SJCRH30 (cell line): ENCODE data around the gene YIPF7. TPM values are rescaled to one million over a fixed set of nuclear protein-coding genes. Genes with fewer than 3 reads are reported as not detected.

Source experiments
- DNase-seq, 2 experiments: peaks; one replicate each; pipeline ENCODE4 v3.0.0-alpha.2; 2015 to 2020
- H3K27ac ChIP-seq: fragments of 250-450 bp; sonication (Bioruptor Pico); 2 replicates; pipeline ENCODE4 v1.5.1; 2020; ENCODE audit warnings: mild to moderate bottlenecking, moderate library complexity
- H3K27me3 ChIP-seq: fragments of 250-450 bp; sonication (Bioruptor Pico); 2 replicates; pipeline ENCODE4 v1.5.1; 2020; ENCODE audit warnings: mild to moderate bottlenecking, moderate library complexity
- H3K36me3 ChIP-seq: fragments of 250-450 bp; sonication (Bioruptor Pico); 2 replicates; pipeline ENCODE4 v1.5.1; 2020; ENCODE audit warnings: mild to moderate bottlenecking, moderate library complexity
- H3K4me1 ChIP-seq: fragments of 250-450 bp; sonication (Bioruptor Pico); 2 replicates; pipeline ENCODE4 v1.5.1; 2020; ENCODE audit warnings: mild to moderate bottlenecking, moderate library complexity
- H3K4me3 ChIP-seq: fragments of 250-450 bp; sonication (Bioruptor Pico); 2 replicates; pipeline ENCODE4 v1.5.1; 2020; ENCODE audit warnings: mild to moderate bottlenecking, moderate library complexity
- H3K9me3 ChIP-seq: fragments of 250-450 bp; sonication (Bioruptor Pico); replicated peaks from 2 replicates; pipeline ENCODE4 v1.5.1; 2020; ENCODE audit warnings: mild to moderate bottlenecking, moderate library complexity
- total RNA-seq: library from RNA; depleted of rRNA; stranded (reverse); fragments of >200 nt; shearing (Covaris generic); gene quantifications from 2 replicates; pipeline ENCODE4 v1.2.3, GENCODE V29; 2014; rRNA removed

YIPF7 gene
- total RNA-seq, 1 experiment from 2014 or later, result not detected

DNA sequence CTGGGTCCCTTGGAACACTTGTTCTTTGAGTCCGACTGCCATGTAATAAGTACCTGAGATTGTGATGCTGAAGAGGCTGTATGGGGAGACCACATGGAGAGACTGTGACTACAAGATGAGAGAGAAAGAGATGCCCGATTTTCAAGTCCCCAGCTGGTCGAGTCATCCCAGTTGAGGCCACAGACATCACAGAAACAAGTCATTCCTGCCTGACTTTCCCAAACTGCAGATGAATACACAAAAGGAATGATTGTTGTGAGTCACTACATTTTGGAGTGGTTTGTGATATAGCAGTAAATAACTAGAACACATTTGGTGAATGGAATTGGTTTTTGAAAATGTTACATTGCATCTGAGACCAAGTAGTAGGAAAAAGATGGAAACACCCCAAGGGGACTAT, 9.0 kb upstream of the YIPF7 start:
- no peaks in the 10 kb centered on the region for H3K27me3 ChIP-seq
- no peak for DNase-seq
- no peaks in the 10 kb centered on the region for H3K4me1 ChIP-seq
- no peaks in the 10 kb centered on the region for H3K36me3 ChIP-seq
- no peaks in the 10 kb centered on the region for H3K9me3 ChIP-seq
- no peak overlapping the region for H3K4me3 ChIP-seq
- no peak overlapping the region for H3K27ac ChIP-seq

GRCh38 chr4:44652002-44652401, 577 bp upstream of the YIPF7 start:
- Histone ChIP-seq H3K36me3 (no peaks in the 10 kb centered on the region), H3K4me1 (no peaks in the 10 kb centered on the region), H3K27ac (no peak overlapping the region), H3K27me3 (0 out of 2 replicates have a peak, but pooled peaks cover 3% of the 10 kb centered on the region), H3K4me3 (no peak overlapping the region), H3K9me3 (no peaks in the 10 kb centered on the region)
- DNase-seq, result no peak

DNA sequence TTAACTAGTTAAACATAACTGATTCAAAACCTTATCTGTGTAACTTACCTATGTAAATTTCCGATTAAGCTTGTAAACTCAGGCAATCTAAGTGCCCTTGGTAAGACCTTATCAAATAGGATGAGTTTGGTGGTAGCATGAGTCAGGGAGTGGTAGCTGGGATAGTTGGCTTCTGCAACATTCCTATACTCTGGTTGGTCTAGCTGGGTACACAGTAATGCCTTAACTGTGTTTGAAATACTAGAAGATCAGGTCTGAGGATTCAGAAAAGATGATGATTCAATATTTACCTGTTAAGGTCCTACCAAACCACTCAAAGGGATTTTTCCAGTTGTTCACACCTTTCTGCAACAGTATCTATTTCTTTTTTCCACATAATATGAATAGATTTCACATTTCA, 5.3 kb downstream of the YIPF7 start:
- H3K9me3 ChIP-seq, result no peaks in the 10 kb centered on the region; the same call in 1 of the 2 replicates
- DNase-seq, result no peak
- H3K4me3 ChIP-seq, result no peak overlapping the region
- H3K27ac ChIP-seq, result no peak overlapping the region
- no peaks in the 10 kb centered on the region for H3K36me3 ChIP-seq
- no peaks in the 10 kb centered on the region for H3K4me1 ChIP-seq
- H3K27me3 ChIP-seq, result no peaks in the 10 kb centered on the region

DNA sequence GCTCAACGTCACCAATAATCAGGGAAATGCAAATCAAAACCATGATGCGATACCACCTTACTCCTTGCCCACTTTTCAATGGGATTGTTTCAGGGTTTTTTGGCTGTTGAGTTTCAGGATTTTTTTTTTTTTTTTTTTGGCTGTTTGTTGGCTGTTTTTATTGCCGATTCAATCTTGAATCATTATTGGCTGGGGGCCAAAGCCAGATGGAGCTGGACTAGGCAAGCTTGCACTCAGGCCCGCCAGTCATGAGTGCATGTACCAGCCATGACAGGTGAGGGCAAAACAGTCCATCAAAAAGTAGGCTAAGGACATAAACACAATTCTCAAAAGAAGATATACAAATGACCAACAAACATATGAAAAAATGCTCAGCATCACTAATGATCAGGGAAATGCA, 13.3 kb downstream of the YIPF7 start:
- no peak overlapping the region for H3K27ac ChIP-seq
- H3K27me3 ChIP-seq, result no peaks in the 10 kb centered on the region
- H3K4me3 ChIP-seq, result no peak overlapping the region
- H3K36me3 ChIP-seq, result no peaks in the 10 kb centered on the region
- H3K4me1 ChIP-seq, result no peaks in the 10 kb centered on the region
- no peaks in the 10 kb centered on the region for H3K9me3 ChIP-seq
- peak in 1 of 2 experiments; percentile 9 for DNase-seq

DNA sequence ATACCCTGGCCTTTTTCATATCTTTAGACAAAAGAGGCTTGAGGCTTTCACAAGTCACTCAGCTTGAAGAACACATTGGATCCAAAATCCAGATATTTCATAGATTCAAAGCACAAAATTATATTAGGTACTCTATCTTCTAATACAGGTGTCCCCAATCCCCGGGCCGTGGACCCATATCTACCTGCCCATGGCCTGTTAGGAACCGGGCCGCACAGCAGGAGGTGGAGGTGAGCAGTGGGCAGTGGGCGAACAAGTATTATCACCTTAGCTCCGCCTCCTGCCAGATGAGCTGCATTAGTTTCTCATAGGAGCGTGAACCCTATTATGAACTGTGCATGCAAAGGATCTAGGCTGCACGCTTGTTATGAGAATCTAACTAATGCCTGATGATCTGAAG, 18.7 kb downstream of the YIPF7 start:
- DNase-seq, result no peak
- no peaks in the 10 kb centered on the region for H3K9me3 ChIP-seq
- H3K27me3 ChIP-seq, result peaks cover 6% of the 10 kb centered on the region
- no peaks in the 10 kb centered on the region for H3K4me1 ChIP-seq
- H3K4me3 ChIP-seq, result no peak overlapping the region
- no peak overlapping the region for H3K27ac ChIP-seq
- no peaks in the 10 kb centered on the region for H3K36me3 ChIP-seq

DNA sequence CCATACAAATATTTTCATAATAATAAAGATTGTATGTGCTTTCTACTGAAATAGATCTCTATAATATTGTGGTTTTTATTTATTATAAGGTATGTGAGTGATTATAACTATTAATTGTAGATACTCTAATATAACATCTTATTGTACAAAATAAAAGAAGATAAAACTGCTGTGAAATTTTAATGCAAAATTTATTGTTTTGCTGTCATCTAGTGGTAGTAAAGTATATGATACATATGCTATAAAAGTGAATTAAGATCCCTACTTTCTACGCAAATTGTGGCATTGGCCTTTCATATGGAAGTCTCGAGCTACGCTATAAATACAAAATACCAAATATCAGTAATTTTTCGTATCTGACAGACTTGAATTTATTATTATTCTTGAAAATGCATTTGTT, 19.3 kb downstream of the YIPF7 start:
- H3K4me1 ChIP-seq, result no peaks in the 10 kb centered on the region
- H3K27ac ChIP-seq, result no peak overlapping the region
- no peak for DNase-seq
- no peaks in the 10 kb centered on the region for H3K9me3 ChIP-seq
- H3K36me3 ChIP-seq, result no peaks in the 10 kb centered on the region
- no peak overlapping the region for H3K4me3 ChIP-seq
- H3K27me3 ChIP-seq, result peaks cover 6% of the 10 kb centered on the region

DNA sequence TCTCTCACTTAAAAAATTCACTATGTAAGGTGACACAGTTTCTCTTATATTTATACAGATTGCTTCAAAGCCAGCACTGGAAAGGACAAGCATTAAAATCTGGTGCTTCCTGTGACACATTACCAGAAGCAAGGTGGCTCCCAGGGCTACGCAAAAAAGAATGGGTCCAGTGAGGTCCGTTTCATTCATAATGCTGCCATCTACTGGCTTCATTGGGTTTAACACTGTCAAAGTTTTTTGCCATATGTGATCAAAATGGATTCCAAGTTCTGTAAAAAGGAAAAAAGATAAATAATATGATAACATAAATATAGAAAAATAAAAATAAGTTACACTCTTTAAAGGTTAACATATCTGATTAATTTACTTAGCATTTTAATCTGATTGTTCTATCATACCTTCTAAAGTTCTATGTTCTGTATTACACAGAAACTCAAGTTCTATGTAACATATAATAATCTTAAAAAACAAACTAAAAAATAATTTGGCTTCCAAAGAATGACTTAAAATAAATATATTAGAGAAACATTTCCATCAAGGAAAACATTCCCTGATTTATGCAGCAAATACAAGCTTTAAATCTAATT, 22.1 kb downstream of the YIPF7 start:
- peaks cover 6% of the 10 kb centered on the region for H3K27me3 ChIP-seq
- peak; percentile 36 to 75 for DNase-seq

GRCh38 chr4:44623676-44624075, 27.7 kb downstream of the YIPF7 start:
- Histone ChIP-seq H3K27ac (no peak overlapping the region), H3K9me3 (no peaks in the 10 kb centered on the region), H3K27me3 (no peaks in the 10 kb centered on the region; the same call in 1 of the 2 replicates), H3K4me1 (no peaks in the 10 kb centered on the region), H3K4me3 (no peak overlapping the region), H3K36me3 (no peaks in the 10 kb centered on the region)
- DNase-seq, result no peak

More for the DNA sequence above, 22.1 kb downstream of the YIPF7 start:
- no peaks in the 10 kb centered on the region for H3K9me3 ChIP-seq
- no peaks in the 10 kb centered on the region for H3K36me3 ChIP-seq
- H3K27ac ChIP-seq, result no peak overlapping the region
- H3K4me3 ChIP-seq, result no peak overlapping the region
- no peaks in the 10 kb centered on the region for H3K4me1 ChIP-seq

GRCh38 chr4:44616621-44617020, 34.8 kb downstream of the YIPF7 start:
- Histone ChIP-seq H3K36me3 (no peaks in the 10 kb centered on the region), H3K9me3 (no peaks in the 10 kb centered on the region), H3K27me3 (no peaks in the 10 kb centered on the region), H3K27ac (no peak overlapping the region), H3K4me3 (no peak overlapping the region), H3K4me1 (no peaks in the 10 kb centered on the region)
- DNase-seq, result no peak

DNA sequence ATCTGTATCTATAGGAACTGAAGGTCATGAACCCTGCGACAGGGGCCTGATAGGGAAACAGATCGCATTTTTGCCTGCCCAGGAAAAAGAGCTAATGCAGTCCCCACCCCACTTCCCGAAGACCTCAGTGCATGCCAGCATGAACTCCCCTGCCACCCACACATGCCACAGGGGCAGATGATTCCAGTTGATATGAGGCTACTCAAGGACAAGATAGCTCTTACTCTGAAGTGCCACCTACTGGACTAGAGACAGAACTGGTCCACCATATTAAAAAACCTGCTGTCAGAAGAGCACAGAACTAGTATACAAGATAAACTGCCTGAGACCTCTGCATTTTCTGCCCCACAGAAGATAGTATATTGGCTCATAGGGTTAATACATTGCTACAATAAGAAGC, 68.0 kb downstream of the YIPF7 start:
- Histone ChIP-seq H3K36me3 (no peaks in the 10 kb centered on the region), H3K4me3 (no peak overlapping the region), H3K9me3 (no peaks in the 10 kb centered on the region), H3K4me1 (no peaks in the 10 kb centered on the region), H3K27ac (no peak overlapping the region), H3K27me3 (no peaks in the 10 kb centered on the region)
- peak in 1 of 2 experiments; percentile 24 for DNase-seq

GRCh38 chr4:44580231-44580630, 71.2 kb downstream of the YIPF7 start:
- Histone ChIP-seq H3K27me3 (peaks cover 6% of the 10 kb centered on the region; the same call in 1 of the 2 replicates), H3K36me3 (no peaks in the 10 kb centered on the region), H3K4me1 (no peaks in the 10 kb centered on the region), H3K4me3 (no peak overlapping the region), H3K27ac (no peak overlapping the region), H3K9me3 (no peaks in the 10 kb centered on the region)
- no peak for DNase-seq

DNA sequence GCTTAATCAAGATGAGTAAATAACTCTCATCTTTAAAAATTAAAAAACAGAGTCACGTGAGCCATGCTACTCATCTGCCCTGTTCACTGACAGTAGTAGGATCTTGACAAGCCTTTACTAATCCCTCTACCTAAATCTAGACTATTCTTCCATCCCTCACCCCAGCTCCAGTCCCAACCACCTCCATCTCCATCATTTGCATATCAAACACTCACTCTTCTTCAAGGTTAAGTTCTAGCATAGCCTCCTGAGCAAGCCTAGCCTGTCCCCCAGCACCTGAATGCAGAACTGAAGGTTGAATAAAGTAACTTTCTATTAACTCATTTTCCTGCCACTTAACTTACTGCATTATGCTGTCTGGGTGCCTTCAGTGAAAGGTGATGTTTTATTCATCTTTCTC, 72.5 kb downstream of the YIPF7 start:
- no peak overlapping the region for H3K27ac ChIP-seq
- H3K4me1 ChIP-seq, result no peaks in the 10 kb centered on the region
- DNase-seq, result no peak
- no peaks in the 10 kb centered on the region for H3K9me3 ChIP-seq
- H3K4me3 ChIP-seq, result no peak overlapping the region
- no peaks in the 10 kb centered on the region for H3K36me3 ChIP-seq
- H3K27me3 ChIP-seq, result peaks cover 6% of the 10 kb centered on the region; the same call in 1 of the 2 replicates

Other genes with a start within 250 kb of the YIPF7 start
- gene KCTD8, start 202.8 kb downstream of the YIPF7 start, total RNA-seq, result not detected in 2 replicates
- gene GUF1, start 26.8 kb upstream of the YIPF7 start, total RNA-seq, result 41.8 and 44.5 TPM in 2 replicates
- gene GNPDA2, start 74.9 kb upstream of the YIPF7 start, total RNA-seq, result 28.2 and 31.1 TPM in 2 replicates